Cerebellar nuclear complex (tissue), 1 donor: Measurements from ENCODE around the gene ASB7.
"Not testable (repeated sequence)": the region's sequence is repeated elsewhere in the genome, so short reads cannot be mapped to it uniquely, and the experiment has no call there.

ENCODE experiments used
- DNase-seq, 2 experiments: peaks; one replicate each; lab custom pipeline; 2025; lab: John Stamatoyannopoulos, UW

The ASB7 gene

DNA sequence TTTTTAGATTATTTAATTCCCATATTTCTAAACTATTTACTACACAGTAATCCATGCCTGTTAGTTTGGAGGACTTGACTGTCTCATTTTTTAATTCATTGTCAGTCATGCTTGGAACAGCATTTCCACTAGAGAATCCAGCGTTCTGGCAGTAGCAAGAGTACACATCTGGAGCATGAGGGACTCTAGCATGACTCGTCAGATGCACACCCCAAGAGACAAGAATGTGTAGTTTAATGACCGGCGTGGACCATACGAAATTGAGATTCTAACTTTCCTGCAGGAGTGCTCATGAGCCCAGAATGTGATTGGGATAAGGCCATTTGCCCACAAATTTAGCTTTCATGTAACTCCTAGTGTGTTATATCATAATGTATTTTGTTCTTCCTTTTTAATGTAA lies 48.9 kb downstream of the ASB7 start:
- no peak for DNase-seq

DNA sequence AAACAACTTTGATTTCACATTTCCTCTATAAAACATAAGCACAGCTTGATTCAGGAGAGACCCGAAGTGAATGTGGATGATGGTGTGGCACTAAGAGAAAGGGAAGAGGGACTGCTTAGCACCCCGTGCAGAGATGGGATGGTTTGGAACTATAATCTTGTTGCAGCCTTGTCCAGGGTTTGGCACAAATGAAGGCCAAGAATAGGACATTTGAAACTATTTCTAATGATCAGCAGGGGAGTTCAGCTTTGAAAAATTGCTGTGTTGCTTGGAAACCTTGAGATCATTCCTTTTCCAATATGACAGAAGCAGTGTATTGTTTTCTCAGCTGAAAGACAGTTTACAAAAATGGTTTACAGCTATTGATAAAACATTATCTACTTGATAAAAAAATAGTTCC lies 49.7 kb downstream of the ASB7 start:
- DNase-seq: no peak

GRCh38 chr15:100653608-100654007 lies 51.2 kb downstream of the ASB7 start:
- DNase-seq: no peak

- DNase-seq: no peak
Observed at GRCh38 chr15:100658895-100659294, 56.5 kb downstream of the ASB7 start.

DNA sequence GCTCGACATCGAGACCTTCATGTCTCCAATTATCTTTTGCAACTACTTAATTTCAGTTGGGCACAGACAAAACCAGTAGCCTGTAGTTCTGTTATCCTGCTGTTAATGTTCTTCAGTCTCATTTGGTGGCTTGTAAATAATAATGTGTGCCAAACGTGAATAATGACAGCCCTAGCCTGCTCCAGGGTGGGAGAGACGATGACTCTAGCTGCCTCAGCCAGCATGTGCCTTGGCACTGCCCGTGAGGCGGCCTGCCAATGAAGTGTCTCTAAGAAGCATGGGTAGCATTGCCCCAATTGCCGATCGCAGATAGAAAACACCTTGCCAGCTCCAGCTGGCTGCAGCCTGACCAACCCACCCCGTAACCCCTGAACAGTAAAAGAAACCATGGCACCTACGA lies 58.8 kb downstream of the ASB7 start:
- DNase-seq: peak in 1 of 2 experiments; percentile 2

- no peak for DNase-seq
Observed at GRCh38 chr15:100663086-100663914, 60.9 kb downstream of the ASB7 start.

GRCh38 chr15:100663915-100664281 lies 61.5 kb downstream of the ASB7 start:
- no peak for DNase-seq

- no peak for DNase-seq
Observed at GRCh38 chr15:100665570-100665969, 63.2 kb downstream of the ASB7 start.

- no peak for DNase-seq
Observed at GRCh38 chr15:100667405-100668347, 65.3 kb downstream of the ASB7 start.

DNA sequence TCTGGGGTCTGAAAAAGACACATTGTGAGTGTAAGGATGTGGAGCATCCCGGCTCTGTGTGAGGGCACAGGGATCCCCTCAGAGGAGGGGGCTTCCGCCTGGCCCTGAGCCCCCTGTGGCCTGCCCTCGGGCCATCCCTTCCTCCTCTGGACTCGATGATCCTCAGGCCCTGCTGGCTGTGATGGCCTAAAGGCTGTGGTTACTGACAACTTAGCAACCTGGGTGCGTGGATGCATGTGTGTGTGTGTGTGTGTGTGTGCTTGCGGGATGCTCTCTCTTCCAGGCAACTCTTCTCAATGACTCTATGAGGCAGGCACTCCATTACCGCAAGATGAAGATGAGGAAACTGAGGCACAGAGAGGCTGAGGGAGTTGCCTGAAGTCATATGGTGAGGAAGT lies 66.0 kb downstream of the ASB7 start:
- DNase-seq: no peak

- no peak for DNase-seq
Observed at GRCh38 chr15:100669260-100669659, 66.9 kb downstream of the ASB7 start.

GRCh38 chr15:100670505-100671021 lies 68.2 kb downstream of the ASB7 start:
- no peak for DNase-seq

GRCh38 chr15:100671124-100671680 lies 68.8 kb downstream of the ASB7 start:
- no peak for DNase-seq

- no peak for DNase-seq
Observed at GRCh38 chr15:100671858-100672543, 69.6 kb downstream of the ASB7 start.

DNA sequence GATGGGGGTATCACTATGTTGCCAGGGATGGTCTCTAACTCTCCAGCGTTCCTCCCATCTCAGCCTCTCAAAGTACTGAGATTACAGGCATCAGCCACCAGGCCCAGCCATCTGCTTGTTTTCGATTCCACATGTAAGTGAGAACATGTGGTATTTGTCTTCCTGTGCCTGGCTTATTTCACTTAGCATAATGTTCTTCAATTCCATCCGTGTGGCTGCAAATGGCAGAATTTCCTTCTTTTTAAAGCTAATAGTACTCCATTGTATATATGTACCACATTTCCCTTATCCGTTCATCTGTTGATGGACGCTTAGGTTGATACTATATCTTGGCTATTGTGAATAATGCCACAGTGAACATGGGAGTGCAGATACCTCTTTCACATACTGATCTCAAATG lies 70.6 kb downstream of the ASB7 start:
- DNase-seq: no peak

GRCh38 chr15:100679151-100679550 lies 76.8 kb downstream of the ASB7 start:
- DNase-seq: not testable (repeated sequence)

- no peak for DNase-seq
Observed at GRCh38 chr15:100680726-100681125, 78.3 kb downstream of the ASB7 start.

- no peak for DNase-seq
Observed at GRCh38 chr15:100681335-100681746, 79.0 kb downstream of the ASB7 start.

GRCh38 chr15:100682468-100682867 lies 80.1 kb downstream of the ASB7 start:
- DNase-seq: no peak

DNA sequence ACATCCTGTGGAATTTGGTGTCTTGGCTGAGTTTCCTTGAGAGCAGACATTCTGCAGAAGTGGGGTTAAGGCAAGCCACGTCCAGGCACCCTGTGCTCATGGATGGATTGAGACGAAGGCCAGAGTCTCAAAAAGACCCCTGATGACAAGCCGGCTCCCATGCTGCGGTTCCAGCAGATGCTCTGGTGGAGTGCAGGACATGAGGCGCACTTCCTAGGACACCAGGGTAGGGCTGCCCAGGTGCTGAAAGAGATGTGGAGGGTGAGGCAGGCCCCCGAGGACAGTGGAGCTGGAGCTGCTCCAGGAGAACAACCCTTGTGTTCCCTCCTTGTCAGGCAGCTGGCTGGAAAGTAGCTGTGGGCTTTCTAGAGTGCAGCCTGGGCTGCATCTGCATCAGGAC lies 81.0 kb downstream of the ASB7 start:
- no peak for DNase-seq

GRCh38 chr15:100684591-100684990 lies 82.2 kb downstream of the ASB7 start:
- DNase-seq: no peak
